Kidney (tissue), 14 donors: ENCODE measurements around the gene SLC38A8. TPM values are rescaled to one million over a fixed set of nuclear protein-coding genes. Genes with fewer than 3 reads are reported as not detected.

ENCODE experiments used
- DNase-seq, 5 donors: peaks; one replicate each; pipeline ENCODE4 v3.0.0-alpha.2; 2013 to 2020
- FAIRE-seq: peaks from 2 replicates; lab custom pipeline; 2012; peaks lifted over from hg19 to GRCh38; lab: Jason Lieb, UNC
- H3K27ac ChIP-seq, 2 donors: one replicate each; pipeline ENCODE4 v1.7.0; 2013; ENCODE audit warnings: low read depth in 2 of 2, low read length in 2 of 2, inconsistent platforms in 1 of 2
- H3K27me3 ChIP-seq: one replicate; pipeline ENCODE4 v1.7.1; 2013; ENCODE audit warnings: low read length, inconsistent platforms; ENCODE audit not compliant: control insufficient read depth, insufficient read depth
- H3K36me3 ChIP-seq, 3 donors: one replicate each; pipeline versions ENCODE4 v1.7.0 to v1.7.1; 2013; ENCODE audit warnings: low read length in 3 of 3, control low read depth in 1 of 3, inconsistent platforms in 1 of 3; ENCODE audit not compliant: insufficient read depth in 3 of 3, control insufficient read depth in 2 of 3
- H3K4me1 ChIP-seq, 3 donors: one replicate each; pipeline versions ENCODE4 v1.7.0 to v1.7.1; 2013; ENCODE audit warnings: low read length in 3 of 3, inconsistent platforms in 1 of 3, low read depth in 1 of 3; ENCODE audit not compliant: control insufficient read depth in 2 of 3, insufficient read depth in 2 of 3
- H3K4me3 ChIP-seq, 3 donors: one replicate each; pipeline versions ENCODE4 v1.7.0 to v1.8.1; 2013; ENCODE audit warnings: low read length in 3 of 3, control low read depth in 1 of 3, inconsistent platforms in 1 of 3
- H3K9ac ChIP-seq, 3 donors: one replicate each; pipeline versions ENCODE4 v1.7.0 to v1.7.1; 2013; ENCODE audit warnings: low read length in 3 of 3, control low read depth in 1 of 3, inconsistent platforms in 1 of 3
- H3K9me3 ChIP-seq, 3 donors: one replicate each; pipeline versions ENCODE4 v1.7.0 to v1.7.1; 2013; ENCODE audit warnings: low read length in 3 of 3, control low read depth in 1 of 3, inconsistent platforms in 1 of 3; ENCODE audit not compliant: control insufficient read depth in 2 of 3, insufficient read depth in 1 of 3
- intact Hi-C: fragments of 100-400 bp; cut with DNase I; formaldehyde crosslinking; loops from one replicate; pipeline ENCODE4 v1.11.1; 2022
- polyA plus RNA-seq: library from polyadenylated mRNA; stranded (reverse); fragments of 350-450 nt; fragmentation: Illumina TruSeq; extraction: RNeasy Lipid Tissue Mini Kit (QIAGEN cat#74804); gene quantifications from one replicate; pipeline ENCODE4 v1.2.3, GENCODE V29; 2014; ENCODE audit warnings: low read depth, low replicate concordance; ENCODE audit not compliant: insufficient read depth
- total RNA-seq: library from RNA; stranded (reverse); fragmentation: NEBNext Ultra II Directional; extraction: Animal tissue kit (Norgen Biotek cat#: 25700); gene quantifications from one replicate; pipeline ENCODE4 v1.2.1, GENCODE V29; 2021
- TF ChIP-seq, protein P1 (sequence below): IDR thresholded peaks from 3 replicates; pipeline ENCODE4 v1.5.1; 2012; ENCODE audit warnings: mild to moderate bottlenecking, moderate library complexity, borderline replicate concordance; ENCODE audit not compliant: insufficient read depth; ENCODE audit errors: extremely low read depth
- donor health status: control.
- donor health status: control.
- donor health status: control.
- donor health status: control.
- donor health status: control.
- donor health status: DM: yes; HTN: yes; CAD: no.
- donor health status: Normal renal cell carcinoma (clear cell type).

SLC38A8 gene
- total and polyA plus RNA-seq, 2 donors from 2014 or later = 0.30 TPM; not detected in 1

DNA sequence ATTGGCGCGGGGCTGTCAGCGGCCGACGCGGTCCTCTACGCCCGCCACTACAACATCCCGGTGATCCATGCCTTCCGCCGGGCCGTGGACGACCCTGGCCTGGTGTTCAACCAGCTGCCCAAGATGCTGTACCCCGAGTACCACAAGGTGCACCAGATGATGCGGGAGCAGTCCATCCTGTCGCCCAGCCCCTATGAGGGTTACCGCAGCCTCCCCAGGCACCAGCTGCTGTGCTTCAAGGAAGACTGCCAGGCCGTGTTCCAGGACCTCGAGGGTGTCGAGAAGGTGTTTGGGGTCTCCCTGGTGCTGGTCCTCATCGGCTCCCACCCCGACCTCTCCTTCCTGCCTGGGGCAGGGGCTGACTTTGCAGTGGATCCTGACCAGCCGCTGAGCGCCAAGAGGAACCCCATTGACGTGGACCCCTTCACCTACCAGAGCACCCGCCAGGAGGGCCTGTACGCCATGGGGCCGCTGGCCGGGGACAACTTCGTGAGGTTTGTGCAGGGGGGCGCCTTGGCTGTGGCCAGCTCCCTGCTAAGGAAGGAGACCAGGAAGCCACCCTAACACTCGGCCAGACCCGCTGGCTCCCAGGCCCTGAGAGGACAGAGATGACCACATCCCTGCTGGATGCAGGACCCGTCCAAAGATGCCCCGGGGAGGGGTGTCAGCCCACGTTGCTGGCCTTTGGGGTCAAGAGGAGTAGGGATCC, 77.0 kb downstream of the SLC38A8 start:
- DNase-seq (peak in 1 of 5 donors; percentile 72), FAIRE-seq (no peak)
- TF ChIP-seq, protein P1, sequence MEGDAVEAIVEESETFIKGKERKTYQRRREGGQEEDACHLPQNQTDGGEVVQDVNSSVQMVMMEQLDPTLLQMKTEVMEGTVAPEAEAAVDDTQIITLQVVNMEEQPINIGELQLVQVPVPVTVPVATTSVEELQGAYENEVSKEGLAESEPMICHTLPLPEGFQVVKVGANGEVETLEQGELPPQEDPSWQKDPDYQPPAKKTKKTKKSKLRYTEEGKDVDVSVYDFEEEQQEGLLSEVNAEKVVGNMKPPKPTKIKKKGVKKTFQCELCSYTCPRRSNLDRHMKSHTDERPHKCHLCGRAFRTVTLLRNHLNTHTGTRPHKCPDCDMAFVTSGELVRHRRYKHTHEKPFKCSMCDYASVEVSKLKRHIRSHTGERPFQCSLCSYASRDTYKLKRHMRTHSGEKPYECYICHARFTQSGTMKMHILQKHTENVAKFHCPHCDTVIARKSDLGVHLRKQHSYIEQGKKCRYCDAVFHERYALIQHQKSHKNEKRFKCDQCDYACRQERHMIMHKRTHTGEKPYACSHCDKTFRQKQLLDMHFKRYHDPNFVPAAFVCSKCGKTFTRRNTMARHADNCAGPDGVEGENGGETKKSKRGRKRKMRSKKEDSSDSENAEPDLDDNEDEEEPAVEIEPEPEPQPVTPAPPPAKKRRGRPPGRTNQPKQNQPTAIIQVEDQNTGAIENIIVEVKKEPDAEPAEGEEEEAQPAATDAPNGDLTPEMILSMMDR = no peak
- no peaks in the 10 kb centered on the region for H3K27me3 ChIP-seq
- H3K4me1 ChIP-seq = no peaks in the 10 kb centered on the region
- intact Hi-C loops = loop anchor here (10.0 kb wide), 1 partner anchor 89 kb away; no protein-coding TSS in a partner anchor
- H3K27ac ChIP-seq = no peak overlapping the region
- peaks cover 0 to 12% (median 2%) of the 10 kb centered on the region in 3 donors for H3K36me3 ChIP-seq
- no peak overlapping the region for H3K4me3 ChIP-seq
- H3K9ac ChIP-seq = no peak overlapping the region
- H3K9me3 ChIP-seq = no peaks in the 10 kb centered on the region

DNA sequence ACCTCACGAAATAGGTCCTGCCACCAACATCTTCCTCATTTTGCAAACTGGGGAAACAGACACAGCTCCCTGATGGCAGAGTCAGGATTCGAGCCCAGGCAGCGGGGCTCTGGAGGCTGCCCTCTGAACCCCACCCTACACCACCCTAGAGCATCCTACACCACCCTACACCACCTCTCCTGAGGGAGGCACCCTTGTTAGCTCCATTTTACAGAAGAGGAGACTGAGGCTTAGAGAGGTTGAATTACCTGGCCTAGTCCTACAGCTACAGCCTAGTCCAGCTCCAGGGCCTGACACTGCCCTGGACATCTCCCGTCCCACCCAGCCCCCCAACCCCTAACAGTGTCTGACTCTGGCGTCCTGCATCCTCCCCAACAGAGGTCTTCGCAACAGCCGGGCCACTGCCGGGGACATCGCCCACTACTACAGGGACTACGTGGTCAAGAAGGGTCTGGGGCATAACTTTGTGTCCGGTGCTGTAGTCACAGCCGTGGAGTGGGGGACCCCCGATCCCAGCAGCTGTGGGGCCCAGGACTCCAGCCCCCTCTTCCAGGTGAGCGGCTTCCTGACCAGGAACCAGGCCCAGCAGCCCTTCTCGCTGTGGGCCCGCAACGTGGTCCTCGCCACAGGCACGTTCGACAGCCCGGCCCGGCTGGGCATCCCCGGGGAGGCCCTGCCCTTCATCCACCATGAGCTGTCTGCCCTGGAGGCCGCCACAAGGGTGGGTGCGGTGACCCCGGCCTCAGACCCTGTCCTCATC, 77.7 kb downstream of the SLC38A8 start:
- DNase-seq = peak in 1 of 5 donors; percentile 61
- H3K4me1 ChIP-seq = no peaks in the 10 kb centered on the region
- peaks cover 0 to 19% (median 2%) of the 10 kb centered on the region in 3 donors for H3K36me3 ChIP-seq
- TF ChIP-seq, protein P1 = no peak
- no peak overlapping the region for H3K9ac ChIP-seq
- intact Hi-C loops = loop anchor here (10.0 kb wide), 1 partner anchor 90 kb away; no protein-coding TSS in a partner anchor
- H3K9me3 ChIP-seq = no peaks in the 10 kb centered on the region
- H3K4me3 ChIP-seq = no peak overlapping the region
- no peaks in the 10 kb centered on the region for H3K27me3 ChIP-seq
- FAIRE-seq = no peak
- H3K27ac ChIP-seq = no peak overlapping the region

DNA sequence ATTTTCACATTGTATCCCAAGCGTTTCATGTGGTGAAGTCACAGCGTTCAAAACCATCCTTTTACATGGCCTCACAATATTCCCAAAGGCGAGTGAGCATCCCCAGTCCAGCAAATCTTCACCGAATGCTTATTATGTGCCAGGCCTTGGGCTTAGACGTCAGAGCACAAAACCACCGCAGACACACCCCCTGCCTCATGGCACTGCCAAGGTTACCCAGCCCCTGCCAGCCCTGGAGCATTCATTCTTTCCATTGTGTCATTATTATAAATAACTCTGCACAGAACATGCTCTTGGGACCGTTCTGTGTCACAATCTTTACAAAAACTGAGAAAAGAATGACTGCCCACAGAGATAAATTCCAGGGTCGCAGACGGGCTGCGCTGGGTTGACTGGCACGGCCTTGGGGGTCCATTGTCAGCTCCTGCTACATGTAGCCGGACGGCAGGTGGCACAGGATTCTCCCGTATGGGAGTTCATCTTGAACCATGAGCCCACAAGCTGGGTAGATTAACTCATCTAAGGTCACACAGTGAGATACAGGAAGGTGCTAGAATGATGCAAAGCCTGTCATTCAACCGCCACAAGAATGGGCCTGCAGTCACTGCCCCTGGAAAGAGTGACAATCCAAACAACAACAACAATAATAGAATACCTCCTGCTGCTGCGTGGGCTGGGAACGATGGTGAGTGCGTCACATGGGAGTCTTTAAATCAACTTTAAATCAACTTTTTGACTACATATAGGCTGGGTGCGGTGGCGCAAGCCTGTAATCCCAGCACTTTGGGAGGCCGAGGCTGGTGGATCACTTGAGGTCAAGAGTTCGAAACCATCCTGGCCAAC, 79.1 kb downstream of the SLC38A8 start:
- intact Hi-C loops = loop anchor here (10.0 kb wide), 1 partner anchor 91 kb away; no protein-coding TSS in a partner anchor
- TF ChIP-seq, protein P1 = no peak
- no peak overlapping the region for H3K27ac ChIP-seq
- peaks cover 0 to 27% (median 11%) of the 10 kb centered on the region in 3 donors for H3K36me3 ChIP-seq
- no peak overlapping the region for H3K9ac ChIP-seq
- DNase-seq (no peak), FAIRE-seq (no peak)
- H3K4me1 ChIP-seq = no peaks in the 10 kb centered on the region
- no peaks in the 10 kb centered on the region for H3K9me3 ChIP-seq
- no peaks in the 10 kb centered on the region for H3K27me3 ChIP-seq
- H3K4me3 ChIP-seq = no peak overlapping the region
